Natural killer cell (primary cell): Measurements from ENCODE around the gene MINDY3. TPM values are rescaled to one million over a fixed set of nuclear protein-coding genes. Genes with fewer than 3 reads are reported as not detected.
"Not testable (repeated sequence)": the region's sequence is repeated elsewhere in the genome, so short reads cannot be mapped to it uniquely, and the experiment has no call there.

Experiments
- ATAC-seq, 3 donors: fragments of 150-1000 bp in 2 of 3; fragments of 200-7000 bp in 1 of 3; cut with Tn5 transposase; 1 replicate in 1 of 3; 2 replicates in 2 of 3; pipeline ENCODE4 v1.10.0; 2021; ENCODE audit warnings: mild to moderate bottlenecking in 2 of 3, moderate library complexity in 2 of 3
- DNase-seq, 2 donors: peaks; one replicate each; pipeline versions ENCODE4 v3.0.0 to v3.0.0-alpha.2; 2013 to 2021; ENCODE audit warnings: mixed read lengths in 1 of 2
- H3K27ac ChIP-seq: one replicate; pipeline ENCODE4 v1.5.1; 2013; ENCODE audit warnings: mild to moderate bottlenecking, low read length
- H3K27me3 ChIP-seq: one replicate; pipeline ENCODE4 v1.6.1; 2013; ENCODE audit warnings: low read length; ENCODE audit not compliant: control insufficient read depth, insufficient read depth
- H3K36me3 ChIP-seq: one replicate; pipeline ENCODE4 v1.6.1; 2013; ENCODE audit warnings: low read length; ENCODE audit not compliant: control insufficient read depth, insufficient read depth
- H3K4me1 ChIP-seq: one replicate; pipeline ENCODE4 v1.6.1; 2013; ENCODE audit warnings: low read length; ENCODE audit not compliant: control insufficient read depth, insufficient read depth
- H3K4me3 ChIP-seq: one replicate; pipeline ENCODE4 v1.5.1; 2013; ENCODE audit warnings: low read length
- H3K9me3 ChIP-seq: one replicate; pipeline ENCODE4 v1.6.1; 2013; ENCODE audit warnings: low read length; ENCODE audit not compliant: control insufficient read depth, insufficient read depth
- H3K27ac Mint-ChIP-seq, 2 donors: one replicate each; pipeline ENCODE4 v1.8.0; 2022; ENCODE audit warnings: mild to moderate bottlenecking in 2 of 2, mixed read lengths in 2 of 2, moderate library complexity in 1 of 2
- H3K27me3 Mint-ChIP-seq, 2 donors: one replicate each; pipeline ENCODE4 v1.8.0; 2022; ENCODE audit warnings: low read depth in 2 of 2, mixed read lengths in 2 of 2
- H3K36me3 Mint-ChIP-seq: one replicate; pipeline ENCODE4 v1.8.0; 2022; ENCODE audit warnings: mixed read lengths
- H3K4me1 Mint-ChIP-seq, 2 donors: one replicate each; pipeline ENCODE4 v1.8.0; 2022; ENCODE audit warnings: mixed read lengths in 2 of 2
- H3K4me3 Mint-ChIP-seq: one replicate; pipeline ENCODE4 v1.8.0; 2022; ENCODE audit warnings: mild to moderate bottlenecking, moderate library complexity, mixed read lengths
- H3K9me3 Mint-ChIP-seq, 2 donors: one replicate each; pipeline ENCODE4 v1.8.0; 2022; ENCODE audit warnings: mixed read lengths in 2 of 2
- WGBS: methylation state at CpG from one replicate; pipeline ENCODE4 v1.1.7; 2013; ENCODE audit warnings: missing lambda C conversion rate; ENCODE audit not compliant: insufficient coverage; 5-methylcytosine and 5-hydroxymethylcytosine counted together
- intact Hi-C: fragments of 100-400 bp; cut with micrococcal nuclease; formaldehyde crosslinking; loops from one replicate; pipeline ENCODE4 v1.14.2; 2022
- total RNA-seq, 4 donors: library from RNA; stranded (reverse); fragments of 120-200 nt in 1 of 4; gene quantifications; one replicate each; pipeline versions ENCODE4 v1.2.3 to v1.2.4, GENCODE V29; 2013 to 2022
- TF ChIP-seq, protein P1 (sequence below): fragments of 200-600 bp; IDR thresholded peaks from one replicate; pipeline ENCODE4 v1.8.0; 2022; ENCODE audit warnings: antibody characterized with exemption

MINDY3 gene
- total RNA-seq, 3 donors from 2014 or later (not counting 1 experiment from before 2014, with no cell fraction given), result 48.8 to 57.3 (median 53.3) TPM

DNA sequence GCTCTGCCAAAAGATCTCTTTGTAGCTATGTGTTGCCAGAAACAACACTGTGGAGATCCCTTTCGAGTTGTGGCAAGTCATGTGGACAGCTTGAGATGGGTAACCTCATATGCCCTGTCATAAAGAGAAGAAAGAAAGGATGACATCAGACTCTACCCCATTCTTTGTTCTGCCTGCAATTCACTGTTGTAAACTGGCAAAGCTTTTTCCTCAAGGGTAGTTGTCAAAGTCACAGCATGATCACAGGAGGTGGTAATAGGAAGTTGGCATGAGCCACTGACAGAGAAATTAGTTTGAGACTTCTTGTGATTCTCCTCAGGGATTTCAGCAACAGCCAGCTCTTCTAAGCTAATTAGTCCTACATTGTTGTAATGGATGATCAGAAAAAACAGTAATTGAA, 19.4 kb upstream of the MINDY3 start:
- peaks cover 2% of the 10 kb centered on the region for H3K27me3 ChIP-seq
- intact Hi-C loops, result no loop called here
- H3K4me3 ChIP-seq, result no peak overlapping the region
- peaks cover 35 to 65% of the 10 kb centered on the region in 2 donors for H3K27me3 Mint-ChIP-seq
- H3K27ac ChIP-seq, result no peak overlapping the region
- no peaks in the 10 kb centered on the region for H3K36me3 ChIP-seq
- TF ChIP-seq, protein P1, sequence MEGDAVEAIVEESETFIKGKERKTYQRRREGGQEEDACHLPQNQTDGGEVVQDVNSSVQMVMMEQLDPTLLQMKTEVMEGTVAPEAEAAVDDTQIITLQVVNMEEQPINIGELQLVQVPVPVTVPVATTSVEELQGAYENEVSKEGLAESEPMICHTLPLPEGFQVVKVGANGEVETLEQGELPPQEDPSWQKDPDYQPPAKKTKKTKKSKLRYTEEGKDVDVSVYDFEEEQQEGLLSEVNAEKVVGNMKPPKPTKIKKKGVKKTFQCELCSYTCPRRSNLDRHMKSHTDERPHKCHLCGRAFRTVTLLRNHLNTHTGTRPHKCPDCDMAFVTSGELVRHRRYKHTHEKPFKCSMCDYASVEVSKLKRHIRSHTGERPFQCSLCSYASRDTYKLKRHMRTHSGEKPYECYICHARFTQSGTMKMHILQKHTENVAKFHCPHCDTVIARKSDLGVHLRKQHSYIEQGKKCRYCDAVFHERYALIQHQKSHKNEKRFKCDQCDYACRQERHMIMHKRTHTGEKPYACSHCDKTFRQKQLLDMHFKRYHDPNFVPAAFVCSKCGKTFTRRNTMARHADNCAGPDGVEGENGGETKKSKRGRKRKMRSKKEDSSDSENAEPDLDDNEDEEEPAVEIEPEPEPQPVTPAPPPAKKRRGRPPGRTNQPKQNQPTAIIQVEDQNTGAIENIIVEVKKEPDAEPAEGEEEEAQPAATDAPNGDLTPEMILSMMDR, result no peak
- WGBS, result 30% methylated on average over 1 of the region's 1 CpG
- H3K4me3 Mint-ChIP-seq, result no peak overlapping the region
- no peak for ATAC-seq
- no peaks in the 10 kb centered on the region for H3K9me3 ChIP-seq
- H3K36me3 Mint-ChIP-seq, result no peaks in the 10 kb centered on the region
- no peak for DNase-seq
- no peak overlapping the region for H3K27ac Mint-ChIP-seq
- no peaks in the 10 kb centered on the region for H3K4me1 Mint-ChIP-seq
- no peaks in the 10 kb centered on the region for H3K9me3 Mint-ChIP-seq
- no peaks in the 10 kb centered on the region for H3K4me1 ChIP-seq

DNA sequence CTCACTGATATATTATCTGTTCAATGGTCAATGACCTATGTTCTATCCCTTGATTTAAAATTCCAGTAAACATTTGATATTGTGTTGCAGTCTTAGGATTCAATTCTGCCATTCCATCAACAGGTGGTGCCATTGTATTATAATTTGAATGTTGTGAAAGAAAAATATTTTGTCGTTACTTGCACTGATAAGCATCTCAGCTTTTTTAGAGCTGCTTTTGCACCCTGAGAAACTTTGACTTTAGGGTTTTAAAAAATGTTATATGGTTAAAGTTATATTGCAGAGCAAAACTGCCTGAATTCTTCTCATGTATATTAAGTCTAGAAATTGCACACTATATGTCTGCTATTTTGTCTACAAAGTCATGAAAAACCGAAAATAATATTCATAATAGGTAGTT, 18.8 kb upstream of the MINDY3 start:
- H3K36me3 ChIP-seq, result no peaks in the 10 kb centered on the region
- WGBS, result 0% methylated on average over 1 of the region's 2 CpGs
- intact Hi-C loops, result no loop called here
- Mint-ChIP-seq H3K36me3 (no peaks in the 10 kb centered on the region), H3K4me1 (no peaks in the 10 kb centered on the region), H3K4me3 (no peak overlapping the region), H3K27me3 (peaks cover 40 to 71% of the 10 kb centered on the region in 2 donors), H3K27ac (no peak overlapping the region), H3K9me3 (no peaks in the 10 kb centered on the region)
- no peak overlapping the region for H3K4me3 ChIP-seq
- H3K4me1 ChIP-seq, result no peaks in the 10 kb centered on the region
- H3K27ac ChIP-seq, result no peak overlapping the region
- peak in 1 of 2 donors; percentile 58 for DNase-seq
- TF ChIP-seq, protein P1, result peak; percentile 36
- peak in 1 of 3 donors; percentile 40 for ATAC-seq
- peaks cover 2% of the 10 kb centered on the region for H3K27me3 ChIP-seq
- no peaks in the 10 kb centered on the region for H3K9me3 ChIP-seq

DNA sequence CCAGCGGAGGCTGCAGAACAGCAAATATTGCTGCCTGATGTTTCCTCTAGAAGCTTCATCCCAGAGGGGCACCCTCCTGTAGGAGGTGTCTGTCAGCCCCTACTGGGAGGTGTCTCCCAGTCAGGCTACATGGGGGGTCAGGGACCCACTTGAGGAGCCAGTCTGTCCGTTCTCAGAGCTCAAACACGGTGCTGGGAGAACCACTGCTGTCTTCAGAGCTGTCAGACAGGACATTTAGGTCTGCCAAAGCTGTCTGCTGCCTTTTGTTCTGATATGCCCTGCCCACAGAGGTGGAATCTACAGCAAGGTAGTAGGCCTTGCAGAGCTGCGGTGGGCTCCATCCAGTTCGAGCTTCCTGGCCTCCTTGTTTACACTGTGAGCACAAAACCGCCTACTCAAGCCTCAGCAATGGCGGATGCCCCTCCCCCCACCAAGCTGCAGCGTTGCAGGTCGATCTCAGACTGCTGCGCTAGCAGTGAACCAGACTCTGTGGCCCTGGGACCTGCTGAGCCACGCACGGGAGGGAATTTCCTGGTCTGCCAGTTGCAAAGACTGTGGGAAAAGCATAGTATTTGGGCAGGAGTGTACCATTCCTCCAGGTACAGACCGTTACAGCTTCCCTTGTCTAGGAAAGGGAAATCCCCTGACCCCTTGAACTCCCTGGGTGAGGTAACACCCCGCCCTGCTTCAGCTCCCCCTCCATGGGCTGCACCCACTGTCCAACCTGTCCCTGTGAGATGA, 17.7 kb upstream of the MINDY3 start:
- no peak overlapping the region for H3K27ac ChIP-seq
- Mint-ChIP-seq H3K36me3 (no peaks in the 10 kb centered on the region), H3K4me1 (no peaks in the 10 kb centered on the region), H3K9me3 (no peaks in the 10 kb centered on the region), H3K27ac (no peak overlapping the region), H3K4me3 (no peak overlapping the region), H3K27me3 (peaks cover 48 to 74% of the 10 kb centered on the region in 2 donors)
- intact Hi-C loops, result no loop called here
- no peaks in the 10 kb centered on the region for H3K36me3 ChIP-seq
- no peak overlapping the region for H3K4me3 ChIP-seq
- H3K27me3 ChIP-seq, result peaks cover 2% of the 10 kb centered on the region
- WGBS, result 75% methylated on average over 14 of the region's 14 CpGs
- ATAC-seq (no peak), DNase-seq (no peak)
- TF ChIP-seq, protein P1, result no peak
- no peaks in the 10 kb centered on the region for H3K9me3 ChIP-seq
- H3K4me1 ChIP-seq, result no peaks in the 10 kb centered on the region

DNA sequence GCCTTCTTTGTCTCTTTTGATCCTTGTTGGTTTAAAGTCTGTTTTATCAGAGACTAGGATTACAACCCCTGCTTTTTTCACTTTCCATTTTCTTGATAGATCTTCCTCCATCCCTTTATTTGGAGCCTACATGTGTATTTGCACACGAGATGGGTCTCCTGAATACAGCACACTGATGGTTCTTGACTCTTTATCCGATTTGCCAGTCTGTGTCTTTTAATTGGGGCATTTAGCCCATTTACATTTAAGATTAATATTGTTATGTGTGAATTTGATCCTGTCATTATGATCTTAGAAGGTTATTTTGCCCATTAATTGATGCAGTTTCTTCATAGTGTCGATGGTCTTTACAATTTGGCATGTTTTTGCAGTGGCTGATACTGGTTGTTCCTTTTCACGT, 16.0 kb upstream of the MINDY3 start:
- H3K4me3 ChIP-seq, H3K9me3 Mint-ChIP-seq, H3K4me1 Mint-ChIP-seq, DNase-seq, H3K9me3 ChIP-seq, H3K27me3 ChIP-seq, H3K4me1 ChIP-seq, H3K4me3 Mint-ChIP-seq, H3K36me3 ChIP-seq, H3K27ac ChIP-seq, H3K27ac Mint-ChIP-seq, H3K36me3 Mint-ChIP-seq, ATAC-seq, intact Hi-C loops: not testable (repeated sequence)
- 85% methylated on average over 2 of the region's 4 CpGs for WGBS
- H3K27me3 Mint-ChIP-seq, result peaks cover 48 to 71% of the 10 kb centered on the region in 2 donors

DNA sequence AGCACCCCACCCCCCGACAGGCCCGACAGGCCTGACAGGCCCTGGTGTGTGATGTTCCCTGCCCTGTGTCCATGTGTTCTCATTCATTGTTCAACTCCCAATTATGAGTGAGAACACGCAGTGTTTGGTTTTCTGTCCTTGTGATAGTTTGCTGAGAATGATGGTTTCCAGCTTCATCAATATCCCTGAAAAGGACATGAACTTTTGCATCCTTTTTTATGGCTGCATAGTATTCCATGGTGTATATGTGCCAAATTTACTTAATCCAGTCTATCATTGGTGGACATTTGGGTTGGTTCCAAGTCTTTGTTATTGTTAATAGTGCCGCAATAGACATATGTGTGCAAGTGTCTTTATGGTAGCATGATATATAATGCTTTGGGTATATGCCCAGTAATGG, 12.3 kb upstream of the MINDY3 start:
- H3K27me3 Mint-ChIP-seq, result peaks cover 57 to 85% of the 10 kb centered on the region in 2 donors
- H3K27ac ChIP-seq, H3K9me3 ChIP-seq, H3K4me1 ChIP-seq, H3K4me3 Mint-ChIP-seq, H3K4me3 ChIP-seq, H3K36me3 Mint-ChIP-seq, H3K4me1 Mint-ChIP-seq, intact Hi-C loops, H3K9me3 Mint-ChIP-seq, ATAC-seq, DNase-seq, H3K36me3 ChIP-seq, H3K27ac Mint-ChIP-seq: not testable (repeated sequence)
- peaks cover 13% of the 10 kb centered on the region for H3K27me3 ChIP-seq
- 91% methylated on average over 4 of the region's 4 CpGs for WGBS
